KBM-7 (cell line): ENCODE results near the gene RNU1-4.
"Not testable (repeated sequence)": the region's sequence is repeated elsewhere in the genome, so short reads cannot be mapped to it uniquely, and the experiment has no call there.

Experiments
- DNase-seq: peaks from one replicate; pipeline ENCODE4 v3.0.0-alpha.2; 2015
- in situ Hi-C: fragments of 300-500 bp; cut with MboI; formaldehyde crosslinking; loops from 2 replicates; pipeline ENCODE4 v1.14.3; 2020; ENCODE audit warnings: low sequenced_read_pairs, low pct_unique_long_range_greater_than_20kb, mixed read lengths

The RNU1-4 gene

GRCh38 chr1:16760456-16760765 lies 20.1 kb downstream of the RNU1-4 start:
- in situ Hi-C loops, DNase-seq: not testable (repeated sequence)

DNA sequence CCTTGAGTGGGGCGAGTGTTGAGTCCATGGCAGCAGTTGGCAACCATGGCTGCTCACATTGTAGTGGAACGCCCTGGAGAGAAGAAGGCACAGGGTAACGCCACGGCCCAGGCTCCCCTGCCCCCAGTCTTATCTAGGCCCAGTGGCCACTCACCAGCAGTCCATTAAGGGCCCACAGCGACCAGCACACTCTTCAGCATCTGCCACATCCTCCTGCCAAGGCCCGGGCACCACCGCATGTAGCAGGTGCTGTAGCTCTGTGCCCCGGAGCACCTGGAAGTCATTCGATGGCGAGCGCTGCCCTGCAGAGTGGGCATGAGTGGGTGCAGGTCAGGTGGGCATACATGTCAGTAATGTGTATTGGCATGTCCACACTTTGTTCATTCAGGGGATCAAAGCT lies 20.5 kb downstream of the RNU1-4 start:
- DNase-seq, in situ Hi-C loops: not testable (repeated sequence)

DNA sequence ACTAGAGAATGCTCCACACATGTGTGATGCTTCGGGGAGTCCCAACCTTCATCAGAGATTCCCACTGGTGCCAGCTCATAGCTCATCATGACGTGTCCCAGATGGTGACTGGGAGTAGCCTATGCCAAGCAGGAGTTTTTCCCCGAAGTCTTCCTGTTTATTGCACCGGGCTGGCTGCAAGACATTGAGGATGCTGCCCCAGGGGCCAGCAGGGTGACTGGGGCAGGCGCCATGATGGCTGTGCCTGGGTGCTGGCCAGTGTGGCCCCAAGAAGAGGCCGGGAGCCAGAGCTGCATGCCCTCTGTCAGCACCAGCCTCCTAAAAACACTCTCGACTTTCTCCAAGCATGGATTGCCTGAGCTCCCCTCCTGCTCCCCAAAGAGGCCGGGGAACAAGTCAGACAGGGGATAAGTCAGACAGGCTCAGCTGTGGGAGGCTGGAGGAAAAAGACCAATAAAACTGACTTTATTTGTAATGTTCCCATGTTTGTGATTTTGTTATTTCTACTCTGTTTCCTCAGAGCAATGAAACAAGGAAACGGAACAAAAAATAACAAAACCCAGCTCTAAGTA lies 24.0 kb downstream of the RNU1-4 start:
- DNase-seq, in situ Hi-C loops: not testable (repeated sequence)

GRCh38 chr1:16764820-16765655 lies 24.7 kb downstream of the RNU1-4 start:
- DNase-seq, in situ Hi-C loops: not testable (repeated sequence)

- in situ Hi-C loops, DNase-seq: not testable (repeated sequence)
Observed at GRCh38 chr1:16765731-16766605, 25.7 kb downstream of the RNU1-4 start.

GRCh38 chr1:16766689-16767256 lies 26.5 kb downstream of the RNU1-4 start:
- in situ Hi-C loops, DNase-seq: not testable (repeated sequence)

DNA sequence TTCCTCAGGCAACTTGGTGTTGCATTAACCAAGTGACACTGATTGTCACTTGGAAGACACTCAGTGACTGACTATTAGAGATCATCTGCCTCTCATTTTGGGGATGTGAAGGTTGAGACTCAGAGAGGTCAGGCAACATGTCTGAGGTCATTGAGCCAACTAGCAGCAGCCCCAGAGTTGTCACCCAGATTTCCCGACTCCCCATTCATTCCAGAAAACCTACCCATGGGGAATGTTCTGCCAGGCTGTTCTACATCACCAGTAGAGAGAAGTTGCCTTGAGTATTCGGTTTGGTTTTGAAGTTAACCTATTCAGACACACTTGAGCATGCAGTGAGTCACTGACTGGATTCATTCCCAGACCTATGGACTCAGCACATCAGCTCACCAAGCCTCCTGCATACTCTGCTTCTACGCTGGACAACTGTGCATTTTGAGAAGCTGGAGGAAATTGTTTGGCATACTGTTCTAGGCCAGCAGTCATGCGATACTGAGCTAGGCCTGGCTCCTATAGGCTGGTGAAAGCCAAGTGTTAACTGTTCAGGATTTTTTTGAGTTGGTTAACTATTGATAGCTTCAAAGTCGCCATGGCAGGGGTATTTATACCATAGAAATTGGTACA lies 29.9 kb downstream of the RNU1-4 start:
- in situ Hi-C loops: not testable (repeated sequence)

GRCh38 chr1:16770896-16771446 lies 30.7 kb downstream of the RNU1-4 start:
- DNase-seq, in situ Hi-C loops: not testable (repeated sequence)

More for the DNA sequence above, 29.9 kb downstream of the RNU1-4 start:
- DNase-seq: not testable (repeated sequence)

GRCh38 chr1:16772275-16773204 lies 32.2 kb downstream of the RNU1-4 start:
- in situ Hi-C loops, DNase-seq: not testable (repeated sequence)

- DNase-seq, in situ Hi-C loops: not testable (repeated sequence)
Observed at GRCh38 chr1:16773205-16773596, 32.9 kb downstream of the RNU1-4 start.

GRCh38 chr1:16773723-16774122 lies 33.4 kb downstream of the RNU1-4 start:
- in situ Hi-C loops, DNase-seq: not testable (repeated sequence)

GRCh38 chr1:16774773-16775172 lies 34.5 kb downstream of the RNU1-4 start:
- DNase-seq, in situ Hi-C loops: not testable (repeated sequence)

DNA sequence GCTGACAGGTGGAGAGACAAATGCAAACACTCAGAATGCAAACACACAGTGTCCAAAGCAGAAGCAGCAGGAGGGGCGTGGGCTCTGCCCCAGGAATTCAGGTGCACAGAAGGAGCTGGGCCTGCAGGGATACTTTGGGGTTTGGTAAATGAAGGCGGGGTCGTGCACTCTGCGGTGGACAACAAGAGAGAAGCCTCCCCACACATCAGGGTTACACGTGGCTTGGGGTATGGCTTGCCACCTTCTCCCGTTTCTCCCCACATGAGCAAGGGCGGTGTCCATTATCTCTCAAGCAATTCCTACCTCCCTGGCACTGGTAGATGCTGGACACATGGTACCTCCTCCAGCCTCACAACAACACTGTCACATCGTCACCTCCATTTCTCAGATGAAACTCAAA lies 35.0 kb downstream of the RNU1-4 start:
- DNase-seq, in situ Hi-C loops: not testable (repeated sequence)

- in situ Hi-C loops, DNase-seq: not testable (repeated sequence)
Observed at GRCh38 chr1:16776248-16776647, 35.9 kb downstream of the RNU1-4 start.

DNA sequence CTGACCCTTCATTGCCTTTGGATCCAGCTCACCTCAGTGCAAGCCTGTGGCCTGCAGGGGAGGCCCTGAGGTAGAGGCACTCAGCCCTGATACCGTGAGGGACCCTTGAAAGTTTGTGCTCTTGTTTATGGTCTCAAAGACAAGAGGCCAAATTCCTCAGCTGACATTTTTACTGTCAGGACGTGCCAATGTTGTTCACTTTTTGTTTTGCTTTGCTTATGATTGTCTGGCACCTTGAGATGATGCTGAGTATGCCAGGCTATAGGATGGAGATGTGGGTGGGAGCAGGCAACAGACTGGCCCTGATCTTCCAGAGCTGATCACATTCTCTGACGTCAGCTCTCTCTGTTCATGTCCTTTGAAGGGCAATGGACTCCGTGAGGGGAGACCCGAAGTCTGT lies 36.5 kb downstream of the RNU1-4 start:
- DNase-seq, in situ Hi-C loops: not testable (repeated sequence)

DNA sequence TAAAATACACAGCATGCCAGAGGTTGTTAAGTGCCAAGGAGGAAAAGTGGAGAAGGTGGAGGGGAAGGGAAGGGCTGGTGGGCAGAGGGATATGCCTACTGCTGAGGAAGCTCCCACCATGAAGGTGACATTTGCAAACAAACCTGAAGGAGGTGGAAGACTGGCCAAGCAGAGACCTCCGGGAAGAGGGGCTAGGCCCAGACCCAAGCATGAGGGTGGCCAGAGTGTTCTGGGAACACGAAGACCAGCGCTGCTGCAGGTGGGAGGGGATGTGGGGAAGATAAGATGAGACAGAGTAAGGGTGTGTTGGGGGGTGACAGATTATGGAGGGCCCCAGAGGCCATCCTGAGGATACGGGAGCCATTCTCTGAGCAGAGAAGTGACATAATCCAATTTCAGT lies 37.5 kb downstream of the RNU1-4 start:
- in situ Hi-C loops: not testable (repeated sequence)

GRCh38 chr1:16779525-16779924 lies 39.2 kb downstream of the RNU1-4 start:
- in situ Hi-C loops, DNase-seq: not testable (repeated sequence)

More for the DNA sequence above, 37.5 kb downstream of the RNU1-4 start:
- DNase-seq: not testable (repeated sequence)
